ENCODE data around the gene PDE6A.
A peak's percentile ranks its signal among the peaks of the same experiment; 100 is the strongest.
"Not testable (repeated sequence)": the region's sequence is repeated elsewhere in the genome, so short reads cannot be mapped to it uniquely, and the experiment has no call there.

PDE6A gene

GRCh38 chr5:149893403-149893931 is 51.1 kb downstream of the PDE6A start:
- no peaks in the 10 kb centered on the region for H3K79me2 ChIP-seq (ENCODE audit: control insufficient read depth, insufficient read depth, low read length, unreplicated experiment)

DNA sequence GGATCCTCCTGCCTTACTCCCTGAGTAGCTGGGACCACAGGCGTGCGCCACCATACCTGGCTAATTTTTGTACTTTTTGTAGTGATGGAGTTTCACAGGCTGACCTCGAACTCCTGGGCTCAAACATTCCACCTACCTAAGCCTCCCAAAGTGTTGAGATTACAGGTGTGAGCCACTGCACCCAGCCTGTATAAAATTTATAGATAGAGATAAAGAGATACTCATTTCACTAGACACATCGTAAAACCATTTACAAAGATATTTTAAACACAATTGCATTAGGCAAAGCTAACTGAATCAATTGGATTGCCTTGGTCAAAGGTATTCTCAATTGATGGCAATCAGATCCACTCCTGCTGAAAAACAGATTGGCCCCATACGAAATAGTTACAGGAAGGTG is 52.0 kb downstream of the PDE6A start:
- H2AFZ ChIP-seq (ENCODE audit: low read length, unreplicated experiment) = no peak overlapping the region
- H3K36me3 ChIP-seq (ENCODE audit: insufficient read depth, low read length) = no peaks in the 10 kb centered on the region
- H3K27me3 ChIP-seq (ENCODE audit: insufficient read depth, low read length) = no peaks in the 10 kb centered on the region
- H3K4me1 ChIP-seq (ENCODE audit: control insufficient read depth, insufficient read depth, low read length, unreplicated experiment) = peaks cover 36% of the 10 kb centered on the region
- H3K4me3 ChIP-seq (ENCODE audit: low read depth, low read length) = no peak overlapping the region
- H3K79me2 ChIP-seq (ENCODE audit: control insufficient read depth, insufficient read depth, low read length, unreplicated experiment) = no peaks in the 10 kb centered on the region
- H3K27ac ChIP-seq (ENCODE audit: low read depth, low read length) = no peak overlapping the region

More at GRCh38 chr5:149893403-149893931, 51.1 kb downstream of the PDE6A start:
- Histone ChIP-seq H3K36me3 (ENCODE audit: insufficient read depth, low read length) (no peaks in the 10 kb centered on the region), H3K4me3 (ENCODE audit: low read depth, low read length) (no peak overlapping the region), H3K27me3 (ENCODE audit: insufficient read depth, low read length) (no peaks in the 10 kb centered on the region), H2AFZ (ENCODE audit: low read length, unreplicated experiment) (no peak overlapping the region), H3K27ac (ENCODE audit: low read depth, low read length) (no peak overlapping the region), H3K4me1 (ENCODE audit: control insufficient read depth, insufficient read depth, low read length, unreplicated experiment) (peaks cover 30% of the 10 kb centered on the region)

DNA sequence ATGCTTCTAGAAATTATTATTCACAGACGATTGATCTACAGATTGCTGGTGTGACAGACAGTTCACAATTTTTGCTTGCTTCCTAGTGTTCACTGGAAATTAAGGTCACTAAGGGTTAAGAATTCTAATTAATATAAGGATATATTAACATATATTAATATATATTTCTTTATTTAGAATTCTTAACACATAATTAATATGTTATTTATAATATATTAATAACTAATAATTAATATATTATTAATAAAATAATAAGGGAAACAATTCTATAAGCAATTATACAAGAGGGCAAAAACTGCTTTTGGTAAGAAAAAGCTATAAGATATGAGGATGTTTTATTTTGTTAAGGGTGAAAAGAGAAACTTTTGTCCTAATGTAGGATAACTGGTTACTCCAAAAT is 56.3 kb downstream of the PDE6A start:
- H3K27me3 ChIP-seq (ENCODE audit: insufficient read depth, low read length) = no peaks in the 10 kb centered on the region
- no peaks in the 10 kb centered on the region for H3K79me2 ChIP-seq (ENCODE audit: control insufficient read depth, insufficient read depth, low read length, unreplicated experiment)
- no peak overlapping the region for H2AFZ ChIP-seq (ENCODE audit: low read length, unreplicated experiment)
- peaks cover 24% of the 10 kb centered on the region for H3K4me1 ChIP-seq (ENCODE audit: control insufficient read depth, insufficient read depth, low read length, unreplicated experiment)
- no peaks in the 10 kb centered on the region for H3K36me3 ChIP-seq (ENCODE audit: insufficient read depth, low read length)
- H3K4me3 ChIP-seq (ENCODE audit: low read depth, low read length) = no peak overlapping the region
- H3K27ac ChIP-seq (ENCODE audit: low read depth, low read length) = peak overlapping the region; percentile 33; the same call in 1 of the 2 replicates

DNA sequence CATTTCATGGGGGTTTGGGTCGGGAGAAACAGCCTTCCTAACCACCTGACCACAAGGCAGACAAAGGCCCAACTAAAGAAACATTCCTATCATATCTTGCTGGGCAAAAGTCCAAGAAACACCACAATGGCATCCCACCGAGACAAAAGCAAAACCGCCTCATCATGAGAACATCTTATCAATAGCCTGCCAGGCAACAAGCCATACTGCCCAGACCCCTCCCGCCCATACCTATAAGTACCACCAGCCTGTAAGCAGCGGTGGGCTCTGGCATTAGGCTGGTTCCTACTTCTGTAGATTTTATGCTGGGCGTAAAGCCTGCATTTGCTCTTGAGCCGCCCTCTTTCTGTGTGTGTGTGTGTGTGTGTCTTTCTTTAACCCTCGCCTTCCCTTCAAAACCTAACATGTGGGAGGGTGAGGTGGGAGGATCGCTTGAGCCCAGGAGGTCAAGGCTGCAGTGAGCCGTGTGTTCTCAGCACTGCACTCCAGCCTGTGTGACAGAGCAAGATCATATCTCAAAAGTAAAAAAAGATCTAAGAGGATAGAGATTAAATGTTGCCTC is 56.9 kb downstream of the PDE6A start:
- peak overlapping the region; percentile 13 for H2AFZ ChIP-seq (ENCODE audit: low read length, unreplicated experiment)
- no peaks in the 10 kb centered on the region for H3K27me3 ChIP-seq (ENCODE audit: insufficient read depth, low read length)
- H3K4me1 ChIP-seq (ENCODE audit: control insufficient read depth, insufficient read depth, low read length, unreplicated experiment) = peaks cover 24% of the 10 kb centered on the region
- no peaks in the 10 kb centered on the region for H3K36me3 ChIP-seq (ENCODE audit: insufficient read depth, low read length)
- H3K27ac ChIP-seq (ENCODE audit: low read depth, low read length) = peak overlapping the region; percentile 33; the same call in 1 of the 2 replicates
- H3K4me3 ChIP-seq (ENCODE audit: low read depth, low read length) = peak overlapping the region; percentile 39; the same call in 1 of the 2 replicates
- H3K79me2 ChIP-seq (ENCODE audit: control insufficient read depth, insufficient read depth, low read length, unreplicated experiment) = no peaks in the 10 kb centered on the region

- peak overlapping the region; percentile 47; the same call in 1 of the 2 replicates for H3K27ac ChIP-seq (ENCODE audit: low read depth, low read length)
- no peaks in the 10 kb centered on the region for H3K36me3 ChIP-seq (ENCODE audit: insufficient read depth, low read length)
- H2AFZ ChIP-seq (ENCODE audit: low read length, unreplicated experiment) = no peak overlapping the region
Observed at GRCh38 chr5:149886692-149887470, 57.7 kb downstream of the PDE6A start.

GRCh38 chr5:149886060-149886459 is 58.5 kb downstream of the PDE6A start:
- Histone ChIP-seq H2AFZ (ENCODE audit: low read length, unreplicated experiment) (peak overlapping the region; percentile 42), H3K4me3 (ENCODE audit: low read depth, low read length) (no peak overlapping the region), H3K4me1 (ENCODE audit: control insufficient read depth, insufficient read depth, low read length, unreplicated experiment) (peaks cover 24% of the 10 kb centered on the region)

More at GRCh38 chr5:149886692-149887470, 57.7 kb downstream of the PDE6A start:
- no peaks in the 10 kb centered on the region for H3K79me2 ChIP-seq (ENCODE audit: control insufficient read depth, insufficient read depth, low read length, unreplicated experiment)
- H3K4me1 ChIP-seq (ENCODE audit: control insufficient read depth, insufficient read depth, low read length, unreplicated experiment) = peaks cover 24% of the 10 kb centered on the region
- H3K4me3 ChIP-seq (ENCODE audit: low read depth, low read length) = peak overlapping the region; percentile 39; the same call in 1 of the 2 replicates
- H3K27me3 ChIP-seq (ENCODE audit: insufficient read depth, low read length) = no peaks in the 10 kb centered on the region

GRCh38 chr5:149885513-149885912 is 59.1 kb downstream of the PDE6A start:
- no peak overlapping the region for H3K27ac ChIP-seq (ENCODE audit: low read depth, low read length)
- no peak overlapping the region for H2AFZ ChIP-seq (ENCODE audit: low read length, unreplicated experiment)
- H3K36me3 ChIP-seq (ENCODE audit: insufficient read depth, low read length) = no peaks in the 10 kb centered on the region
- no peaks in the 10 kb centered on the region for H3K27me3 ChIP-seq (ENCODE audit: insufficient read depth, low read length)
- peaks cover 24% of the 10 kb centered on the region for H3K4me1 ChIP-seq (ENCODE audit: control insufficient read depth, insufficient read depth, low read length, unreplicated experiment)
- no peaks in the 10 kb centered on the region for H3K79me2 ChIP-seq (ENCODE audit: control insufficient read depth, insufficient read depth, low read length, unreplicated experiment)
- no peak overlapping the region for H3K4me3 ChIP-seq (ENCODE audit: low read depth, low read length)

More at GRCh38 chr5:149886060-149886459, 58.5 kb downstream of the PDE6A start:
- H3K27me3 ChIP-seq (ENCODE audit: insufficient read depth, low read length) = no peaks in the 10 kb centered on the region
- no peaks in the 10 kb centered on the region for H3K36me3 ChIP-seq (ENCODE audit: insufficient read depth, low read length)
- H3K79me2 ChIP-seq (ENCODE audit: control insufficient read depth, insufficient read depth, low read length, unreplicated experiment) = no peaks in the 10 kb centered on the region
- no peak overlapping the region for H3K27ac ChIP-seq (ENCODE audit: low read depth, low read length)

DNA sequence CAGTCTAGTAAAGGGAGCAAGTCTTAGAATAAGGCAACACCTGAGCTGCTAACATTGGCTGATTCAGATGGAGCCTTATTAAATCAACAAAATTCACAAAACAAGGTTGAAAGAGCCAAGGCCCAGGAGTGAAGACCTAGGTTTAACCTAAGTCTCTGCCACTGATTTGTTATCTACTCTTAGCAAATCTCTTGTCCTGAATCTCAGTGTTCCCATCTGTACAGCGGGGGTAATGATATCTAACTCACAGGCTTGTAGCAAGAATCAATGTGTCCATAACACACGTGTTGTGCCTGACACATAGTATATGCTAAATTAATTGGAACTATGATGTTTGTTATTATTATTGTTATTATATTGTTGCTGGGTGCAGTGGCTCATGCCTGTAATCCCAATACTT is 61.0 kb downstream of the PDE6A start:
- H3K4me3 ChIP-seq (ENCODE audit: low read depth, low read length) = no peak overlapping the region
- H3K36me3 ChIP-seq (ENCODE audit: insufficient read depth, low read length) = no peaks in the 10 kb centered on the region
- peaks cover 24% of the 10 kb centered on the region for H3K4me1 ChIP-seq (ENCODE audit: control insufficient read depth, insufficient read depth, low read length, unreplicated experiment)
- no peaks in the 10 kb centered on the region for H3K27me3 ChIP-seq (ENCODE audit: insufficient read depth, low read length)
- H3K79me2 ChIP-seq (ENCODE audit: control insufficient read depth, insufficient read depth, low read length, unreplicated experiment) = no peaks in the 10 kb centered on the region
- no peak overlapping the region for H3K27ac ChIP-seq (ENCODE audit: low read depth, low read length)
- H2AFZ ChIP-seq (ENCODE audit: low read length, unreplicated experiment) = no peak overlapping the region

GRCh38 chr5:149882633-149883032 is 62.0 kb downstream of the PDE6A start:
- peaks cover 18% of the 10 kb centered on the region for H3K4me1 ChIP-seq (ENCODE audit: control insufficient read depth, insufficient read depth, low read length, unreplicated experiment)
- not testable (repeated sequence) for H2AFZ ChIP-seq (ENCODE audit: low read length, unreplicated experiment); H3K27ac ChIP-seq (ENCODE audit: low read depth, low read length); H3K36me3 ChIP-seq (ENCODE audit: insufficient read depth, low read length); H3K79me2 ChIP-seq (ENCODE audit: control insufficient read depth, insufficient read depth, low read length, unreplicated experiment); H3K4me3 ChIP-seq (ENCODE audit: low read depth, low read length); H3K27me3 ChIP-seq (ENCODE audit: insufficient read depth, low read length)

GRCh38 chr5:149881874-149882273 is 62.7 kb downstream of the PDE6A start:
- no peaks in the 10 kb centered on the region for H3K79me2 ChIP-seq (ENCODE audit: control insufficient read depth, insufficient read depth, low read length, unreplicated experiment)
- H3K4me3 ChIP-seq (ENCODE audit: low read depth, low read length) = no peak overlapping the region
- H3K4me1 ChIP-seq (ENCODE audit: control insufficient read depth, insufficient read depth, low read length, unreplicated experiment) = peaks cover 11% of the 10 kb centered on the region
- H3K36me3 ChIP-seq (ENCODE audit: insufficient read depth, low read length) = no peaks in the 10 kb centered on the region
- H3K27ac ChIP-seq (ENCODE audit: low read depth, low read length) = no peak overlapping the region
- no peak overlapping the region for H2AFZ ChIP-seq (ENCODE audit: low read length, unreplicated experiment)
- no peaks in the 10 kb centered on the region for H3K27me3 ChIP-seq (ENCODE audit: insufficient read depth, low read length)
